Fibroblast of lung (primary cell): ENCODE measurements around the gene EML2. TPM values are rescaled to one million over a fixed set of nuclear protein-coding genes. Genes with fewer than 3 reads are reported as not detected.

Experiments used
- DNase-seq, 2 donors: peaks; one replicate each; pipeline versions ENCODE4 v3.0.0 to v3.0.0-alpha.2; 2010; ENCODE audit warnings: low read depth in 2 of 2
- H2AFZ ChIP-seq: 2 replicates; pipeline ENCODE4 v1.5.1; 2012; ENCODE audit warnings: low read length, control low read depth, inconsistent platforms
- H3K27ac ChIP-seq: 2 replicates; pipeline ENCODE4 v1.5.1; 2011; ENCODE audit warnings: low read length, control low read depth; ENCODE audit not compliant: insufficient read depth
- H3K27me3 ChIP-seq: 2 replicates; pipeline ENCODE4 v1.5.1; 2011; ENCODE audit warnings: mild to moderate bottlenecking, low read length; ENCODE audit not compliant: control insufficient read depth, insufficient read depth
- H3K36me3 ChIP-seq: 2 replicates; pipeline ENCODE4 v1.5.1; 2011; ENCODE audit warnings: low read length; ENCODE audit not compliant: control insufficient read depth, insufficient read depth
- H3K4me1 ChIP-seq: 2 replicates; pipeline ENCODE4 v1.5.1; 2011; ENCODE audit warnings: low read length; ENCODE audit not compliant: control insufficient read depth, insufficient read depth; ENCODE audit errors: extremely low read depth
- H3K4me2 ChIP-seq: 2 replicates; pipeline ENCODE4 v1.5.1; 2011; ENCODE audit warnings: low read length, control low read depth; ENCODE audit not compliant: insufficient read depth; ENCODE audit errors: extremely low read depth
- H3K4me3 ChIP-seq, 4 experiments: fragments of 200-600 bp in 1 of 4; sonication (generic) in 1 of 4; replicated peaks in 1 of 4; 2 replicates each; pipeline ENCODE4 v1.5.1; 2011 to 2016; ENCODE audit warnings: low read length in 4 of 4, low read depth in 3 of 4, mild to moderate bottlenecking in 3 of 4, control low read depth in 2 of 4, inconsistent platforms in 1 of 4, mixed read lengths in 1 of 4; ENCODE audit not compliant: insufficient read depth in 1 of 4; ENCODE audit errors: control extremely low read depth in 1 of 4
- H3K79me2 ChIP-seq: 2 replicates; pipeline ENCODE4 v1.5.1; 2012; ENCODE audit warnings: mild to moderate bottlenecking, low read length, inconsistent platforms; ENCODE audit not compliant: control insufficient read depth, insufficient read depth
- H3K9ac ChIP-seq: 2 replicates; pipeline ENCODE4 v1.5.1; 2011; ENCODE audit warnings: mild to moderate bottlenecking, low read length, control low read depth; ENCODE audit not compliant: insufficient read depth
- H3K9me3 ChIP-seq: 2 replicates; pipeline ENCODE4 v1.5.1; 2012; ENCODE audit warnings: low read depth, low read length; ENCODE audit not compliant: control insufficient read depth, insufficient read depth
- H4K20me1 ChIP-seq: 2 replicates; pipeline ENCODE4 v1.5.1; 2011; ENCODE audit warnings: low read length; ENCODE audit not compliant: control insufficient read depth, insufficient read depth; ENCODE audit errors: extremely low read depth
- CTCF ChIP-seq, 2 donors: IDR thresholded peaks in 1 of 2; conservative IDR thresholded peaks in 1 of 2; 1 replicate in 1 of 2; 2 replicates in 1 of 2; pipeline ENCODE4 v1.5.1; 2011 to 2012; ENCODE audit warnings: low read length in 2 of 2, control low read depth in 1 of 2, inconsistent platforms in 1 of 2, low read depth in 1 of 2, mild to moderate bottlenecking in 1 of 2
- EZH2 ChIP-seq: IDR thresholded peaks from 2 replicates; pipeline ENCODE4 v1.5.1; 2012; ENCODE audit warnings: low read length, control low read depth, mild to moderate bottlenecking; ENCODE audit errors: missing control alignments
- polyA plus RNA-seq, 2 donors: library from polyadenylated mRNA; depleted of rRNA in 1 of 2; stranded (reverse) in 1 of 2; unstranded in 1 of 2; fragments of >200 nt; gene quantifications; 2 replicates each; pipeline ENCODE4 v1.2.1, GENCODE V29; 2011 to 2012; ENCODE audit warnings: missing spikeins in 1 of 2
- total RNA-seq: library from RNA; depleted of rRNA; stranded (reverse); fragments of >200 nt; gene quantifications from 2 replicates; pipeline ENCODE4 v1.2.1, GENCODE V29; 2014

EML2 gene
- total and polyA plus RNA-seq, 2 donors (not counting 1 experiment from before 2014, with no cell fraction given) = 11.2 to 69.9 TPM

GRCh38 chr19:45568732-45569131, 70.5 kb downstream of the EML2 start:
- Histone ChIP-seq H4K20me1 (no peaks in the 10 kb centered on the region), H3K27ac (peak overlapping the region; percentile 58), H3K4me2 (no peak overlapping the region), H3K9me3 (no peaks in the 10 kb centered on the region), H3K4me3 (no peak overlapping the region), H3K79me2 (no peaks in the 10 kb centered on the region), H3K36me3 (no peaks in the 10 kb centered on the region), H3K9ac (no peak overlapping the region), H3K4me1 (peaks cover 4% of the 10 kb centered on the region), H3K27me3 (no peaks in the 10 kb centered on the region), H2AFZ (no peak overlapping the region)
- DNase-seq = peak; percentile 73 to 79
- no peak for TF ChIP-seq EZH2
- no peak for TF ChIP-seq CTCF (conservative IDR thresholded peaks at IDR 0.05 in 1 of 2, IDR thresholded peaks at IDR 0.05 in 1 of 2; ENCODE audit: low read depth in 1 of 2, low read length in 2 of 2)

GRCh38 chr19:45567609-45568008, 71.6 kb downstream of the EML2 start:
- Histone ChIP-seq H3K79me2 (no peaks in the 10 kb centered on the region), H3K4me2 (no peak overlapping the region), H3K4me1 (peaks cover 4% of the 10 kb centered on the region), H3K9me3 (no peaks in the 10 kb centered on the region), H3K9ac (no peak overlapping the region), H3K4me3 (no peak overlapping the region), H3K36me3 (no peaks in the 10 kb centered on the region), H3K27me3 (no peaks in the 10 kb centered on the region), H2AFZ (no peak overlapping the region), H3K27ac (no peak overlapping the region), H4K20me1 (no peaks in the 10 kb centered on the region)
- TF ChIP-seq EZH2 (no peak), CTCF (conservative IDR thresholded peaks at IDR 0.05 in 1 of 2, IDR thresholded peaks at IDR 0.05 in 1 of 2; ENCODE audit: low read depth in 1 of 2, low read length in 2 of 2) (no peak)
- DNase-seq = no peak

GRCh38 chr19:45564131-45564780, 74.9 kb downstream of the EML2 start:
- TF ChIP-seq EZH2 = no peak
- H3K4me3 ChIP-seq = no peak overlapping the region
- no peak for DNase-seq
- no peaks in the 10 kb centered on the region for H3K36me3 ChIP-seq
- no peaks in the 10 kb centered on the region for H4K20me1 ChIP-seq
- peaks cover 4% of the 10 kb centered on the region for H3K4me1 ChIP-seq
- no peaks in the 10 kb centered on the region for H3K9me3 ChIP-seq
- H3K27me3 ChIP-seq = no peaks in the 10 kb centered on the region
- H3K27ac ChIP-seq = no peak overlapping the region
- no peaks in the 10 kb centered on the region for H3K79me2 ChIP-seq
- H3K4me2 ChIP-seq = no peak overlapping the region
- H3K9ac ChIP-seq = no peak overlapping the region
- H2AFZ ChIP-seq = no peak overlapping the region
